ENCODE results near the gene KRTAP5-3. TPM values are rescaled to one million over a fixed set of nuclear protein-coding genes. Genes with fewer than 3 reads are reported as not detected.

Gene KRTAP5-3
- total RNA-seq, 1 donor: not detected

DNA sequence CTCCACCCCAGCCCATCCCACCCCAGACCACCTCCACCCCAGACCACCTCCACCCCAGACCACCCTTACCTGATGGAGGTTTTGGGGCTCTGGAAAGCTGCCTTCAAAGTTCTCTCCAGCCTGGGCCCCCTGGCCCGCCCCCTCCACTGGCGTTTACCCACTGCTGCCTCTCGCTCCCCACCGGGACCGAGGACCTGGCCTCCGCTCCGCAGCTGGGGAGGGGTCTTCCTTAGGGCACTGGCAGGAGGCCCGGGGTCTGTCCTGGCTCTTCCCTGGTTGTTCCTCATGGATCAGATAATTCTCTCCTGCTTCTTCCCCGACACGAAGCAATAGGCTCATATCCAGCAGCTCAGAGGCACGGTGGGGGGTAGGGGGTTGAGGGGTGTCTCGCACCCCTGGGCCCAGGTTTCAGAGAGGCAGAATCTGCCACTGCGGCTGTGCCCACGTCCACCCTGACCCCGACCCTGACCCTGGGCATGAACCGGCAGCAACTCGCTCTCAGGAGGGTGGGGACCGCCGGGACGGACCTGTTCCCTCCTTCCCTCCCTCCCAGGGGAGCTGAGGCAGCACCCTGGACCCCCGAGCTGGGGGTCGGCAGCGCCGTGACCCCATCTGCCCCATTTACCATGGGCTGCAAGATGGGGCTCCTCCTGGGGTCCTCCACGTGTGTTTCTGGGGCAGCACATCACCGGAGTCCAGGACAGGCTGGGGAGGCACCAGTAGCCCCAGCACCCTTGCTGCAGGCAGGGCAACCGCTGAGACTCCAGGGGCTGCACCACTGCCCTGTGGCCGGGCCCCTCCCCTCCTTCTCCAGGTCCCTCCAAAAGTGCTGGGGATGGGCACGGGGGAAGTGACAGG is 34.3 kb upstream of the KRTAP5-3 start:
- H3K4me3 ChIP-seq (ENCODE audit: low read depth, low read length): no peak overlapping the region
- no peak for DNase-seq (ENCODE audit: low read depth)
- no peak for TF ChIP-seq CTCF (IDR thresholded peaks at IDR 0.05; ENCODE audit: insufficient read depth, low read depth, low read length)

DNA sequence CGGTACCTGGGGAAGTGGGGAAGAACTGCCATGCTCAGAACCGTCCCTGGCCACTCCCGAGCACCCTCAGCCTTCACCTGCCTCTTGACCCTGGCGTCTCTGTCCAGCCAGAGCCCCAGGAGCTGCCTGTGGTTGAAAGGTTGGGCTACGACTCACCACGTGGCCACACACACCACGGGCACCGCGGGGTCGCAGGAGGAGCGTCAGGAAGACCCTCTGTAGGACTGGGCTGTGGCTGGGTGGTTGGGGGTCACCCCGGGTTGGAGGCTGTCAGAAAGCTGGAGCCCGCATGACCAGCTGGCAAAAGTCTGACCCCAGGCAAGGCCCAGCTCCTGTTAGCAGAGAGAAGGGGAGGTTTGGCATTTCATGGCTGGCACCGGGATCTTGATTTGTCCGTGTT is 32.8 kb upstream of the KRTAP5-3 start:
- H3K4me3 ChIP-seq (ENCODE audit: low read depth, low read length): no peak overlapping the region
- no peak for TF ChIP-seq CTCF (IDR thresholded peaks at IDR 0.05; ENCODE audit: insufficient read depth, low read depth, low read length)
- no peak for DNase-seq (ENCODE audit: low read depth)

DNA sequence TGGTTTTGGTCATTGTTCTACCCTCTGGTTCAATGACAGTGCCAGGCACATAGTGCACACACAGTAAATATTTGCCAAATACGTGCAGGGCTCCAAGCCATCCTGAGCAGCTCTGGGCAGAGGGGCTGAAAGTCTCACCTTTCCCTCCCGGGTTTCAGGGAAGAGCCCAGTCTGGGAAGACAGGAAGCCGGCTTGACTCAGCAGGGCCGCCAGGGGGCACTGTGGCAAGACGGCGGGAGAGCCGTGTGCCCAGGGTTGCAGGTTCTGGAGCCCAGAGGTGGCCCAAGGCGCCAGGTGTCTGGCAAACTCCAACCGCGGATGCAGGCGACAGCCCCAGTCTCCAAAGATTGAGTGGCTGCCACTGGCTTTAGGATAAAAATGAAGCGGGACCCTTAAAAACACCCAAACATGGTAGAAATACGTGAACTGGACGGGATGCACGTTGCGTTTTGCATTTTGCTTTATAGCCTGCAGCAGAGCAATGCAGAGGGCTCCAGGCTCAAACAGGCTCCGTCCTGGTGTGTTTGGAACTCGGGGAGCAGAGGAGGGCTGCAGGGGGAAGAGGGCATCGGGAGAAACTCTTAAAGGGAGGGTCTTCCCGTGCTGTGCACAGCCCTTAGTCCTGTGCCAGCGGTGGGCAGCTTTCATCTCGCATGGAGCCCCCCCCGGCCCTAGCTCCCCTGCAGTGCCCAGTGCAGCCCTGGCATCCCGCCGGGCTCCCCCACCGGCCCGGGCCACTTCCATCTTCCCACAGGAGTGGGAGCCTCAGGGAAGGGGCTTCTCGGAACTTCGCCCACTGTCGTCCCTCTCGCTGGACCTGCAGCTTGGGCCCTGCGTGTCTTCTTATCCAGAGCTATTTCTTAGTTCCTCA is 32.0 kb upstream of the KRTAP5-3 start:
- H3K4me3 ChIP-seq (ENCODE audit: low read depth, low read length): no peak overlapping the region
- TF ChIP-seq CTCF (IDR thresholded peaks at IDR 0.05; ENCODE audit: insufficient read depth, low read depth, low read length): peak; percentile 84
- DNase-seq (ENCODE audit: low read depth): no peak

- H3K4me3 ChIP-seq (ENCODE audit: low read depth, low read length): no peak overlapping the region
- TF ChIP-seq CTCF (IDR thresholded peaks at IDR 0.05; ENCODE audit: insufficient read depth, low read depth, low read length): no peak
- DNase-seq (ENCODE audit: low read depth): no peak
Measured at GRCh38 chr11:1639666-1640065, 31.4 kb upstream of the KRTAP5-3 start.

DNA sequence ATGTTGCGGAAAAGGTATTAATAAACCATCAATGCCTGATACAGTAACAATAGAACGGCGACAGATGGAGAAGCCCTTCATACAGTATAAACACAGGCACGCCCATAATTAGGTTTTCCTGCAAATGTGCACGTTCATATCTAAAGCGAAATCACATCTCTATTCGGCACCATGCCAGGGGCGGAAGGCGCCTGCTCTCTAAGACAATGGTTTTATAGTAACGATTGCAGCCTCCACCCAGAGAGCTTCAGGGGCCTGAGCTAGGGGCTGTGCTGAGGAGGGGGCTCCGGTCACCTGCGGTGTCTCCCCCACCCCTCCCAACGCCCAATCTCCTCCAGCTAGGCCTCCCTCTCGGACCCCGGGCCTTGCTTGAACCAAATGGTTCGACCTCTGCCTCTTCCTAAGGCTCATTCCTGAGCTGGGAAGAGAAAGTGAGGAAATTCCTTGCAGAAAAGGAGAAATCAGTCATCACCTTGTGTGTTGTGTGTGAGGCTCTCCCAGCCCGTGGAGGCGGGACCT is 30.9 kb upstream of the KRTAP5-3 start:
- no peak for DNase-seq (ENCODE audit: low read depth)
- no peak overlapping the region for H3K4me3 ChIP-seq (ENCODE audit: low read depth, low read length)
- TF ChIP-seq CTCF (IDR thresholded peaks at IDR 0.05; ENCODE audit: insufficient read depth, low read depth, low read length): no peak

DNA sequence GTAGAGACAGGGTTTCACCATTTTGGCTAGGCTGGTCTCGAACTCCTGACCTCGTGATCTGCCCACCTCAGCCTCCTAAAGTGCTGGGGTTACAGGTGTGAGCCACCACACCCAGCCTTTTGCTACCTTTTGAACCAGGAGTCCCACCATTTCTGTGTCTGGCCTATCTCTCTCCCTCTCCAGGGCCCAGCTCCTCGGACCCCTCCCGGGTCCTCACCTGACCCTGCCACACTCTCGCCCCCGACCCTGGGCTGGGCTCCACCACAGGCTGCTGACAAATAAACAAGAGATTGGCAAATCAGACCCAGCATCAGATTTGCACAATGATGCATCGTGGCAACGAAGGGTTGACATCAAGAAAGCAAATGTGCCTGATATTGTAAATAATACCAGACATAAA is 30.1 kb upstream of the KRTAP5-3 start:
- TF ChIP-seq CTCF (IDR thresholded peaks at IDR 0.05; ENCODE audit: insufficient read depth, low read depth, low read length): no peak
- DNase-seq (ENCODE audit: low read depth): no peak
- H3K4me3 ChIP-seq (ENCODE audit: low read depth, low read length): no peak overlapping the region
